KOPT-K1 (cell line): ENCODE results near the gene TMEM156.
"Not testable (repeated sequence)": the region's sequence is repeated elsewhere in the genome, so short reads cannot be mapped to it uniquely, and the experiment has no call there.

ENCODE experiments used
- H3K27ac ChIP-seq: fragments of 200-600 bp; sonication (generic); 2 replicates; pipeline ENCODE4 v1.5.1; 2016; ENCODE audit warnings: antibody characterized with exemption, mild to moderate bottlenecking, low read depth, low read length; ENCODE audit not compliant: poor library complexity, severe bottlenecking
- H3K36me3 ChIP-seq: fragments of 200-600 bp; sonication (generic); 2 replicates; pipeline ENCODE4 v1.5.1; 2017; ENCODE audit warnings: antibody characterized with exemption, mild to moderate bottlenecking, low read length, moderate library complexity; ENCODE audit not compliant: insufficient read depth
- H3K9me3 ChIP-seq: fragments of 200-600 bp; sonication (generic); 2 replicates; pipeline ENCODE4 v1.5.1; 2017; ENCODE audit warnings: antibody characterized with exemption, low read length, mild to moderate bottlenecking; ENCODE audit not compliant: insufficient read depth, poor library complexity, severe bottlenecking

TMEM156 gene

GRCh38 chr4:38944440-38944839 lies 87.8 kb downstream of the TMEM156 start:
- Histone ChIP-seq H3K27ac (no peak overlapping the region), H3K9me3 (no peaks in the 10 kb centered on the region), H3K36me3 (no peaks in the 10 kb centered on the region)

- H3K9me3 ChIP-seq = no peaks in the 10 kb centered on the region
- no peaks in the 10 kb centered on the region for H3K36me3 ChIP-seq
- H3K27ac ChIP-seq = no peak overlapping the region
Measured at GRCh38 chr4:38943343-38943742, 88.9 kb downstream of the TMEM156 start.

- H3K9me3 ChIP-seq, H3K27ac ChIP-seq, H3K36me3 ChIP-seq: not testable (repeated sequence)
Measured at GRCh38 chr4:38941906-38942305, 90.3 kb downstream of the TMEM156 start.

GRCh38 chr4:38940476-38940875 lies 91.7 kb downstream of the TMEM156 start:
- Histone ChIP-seq H3K27ac (no peak overlapping the region), H3K9me3 (no peaks in the 10 kb centered on the region), H3K36me3 (no peaks in the 10 kb centered on the region)

- Histone ChIP-seq H3K9me3 (no peaks in the 10 kb centered on the region), H3K27ac (no peak overlapping the region), H3K36me3 (no peaks in the 10 kb centered on the region)
Measured at GRCh38 chr4:38939165-38939564, 93.0 kb downstream of the TMEM156 start.

- Histone ChIP-seq H3K27ac (no peak overlapping the region), H3K36me3 (no peaks in the 10 kb centered on the region), H3K9me3 (no peaks in the 10 kb centered on the region)
Measured at GRCh38 chr4:38935391-38936073, 96.7 kb downstream of the TMEM156 start.

- Histone ChIP-seq H3K27ac (no peak overlapping the region), H3K36me3 (no peaks in the 10 kb centered on the region), H3K9me3 (no peaks in the 10 kb centered on the region)
Measured at GRCh38 chr4:38931125-38931524, 101.1 kb downstream of the TMEM156 start.

GRCh38 chr4:38930707-38931106 lies 101.5 kb downstream of the TMEM156 start:
- H3K9me3 ChIP-seq = no peaks in the 10 kb centered on the region
- H3K36me3 ChIP-seq = no peaks in the 10 kb centered on the region
- H3K27ac ChIP-seq = no peak overlapping the region

GRCh38 chr4:38930204-38930603 lies 102.0 kb downstream of the TMEM156 start:
- no peak overlapping the region for H3K27ac ChIP-seq
- no peaks in the 10 kb centered on the region for H3K36me3 ChIP-seq
- H3K9me3 ChIP-seq = no peaks in the 10 kb centered on the region

- no peaks in the 10 kb centered on the region for H3K36me3 ChIP-seq
Measured at GRCh38 chr4:38928974-38929373, 103.2 kb downstream of the TMEM156 start.

GRCh38 chr4:38928568-38928967 lies 103.6 kb downstream of the TMEM156 start:
- Histone ChIP-seq H3K9me3 (no peaks in the 10 kb centered on the region), H3K36me3 (no peaks in the 10 kb centered on the region), H3K27ac (no peak overlapping the region)

More at GRCh38 chr4:38928974-38929373, 103.2 kb downstream of the TMEM156 start:
- no peak overlapping the region for H3K27ac ChIP-seq
- H3K9me3 ChIP-seq = no peaks in the 10 kb centered on the region

GRCh38 chr4:38926896-38927295 lies 105.3 kb downstream of the TMEM156 start:
- H3K9me3 ChIP-seq = no peaks in the 10 kb centered on the region
- no peaks in the 10 kb centered on the region for H3K36me3 ChIP-seq
- no peak overlapping the region for H3K27ac ChIP-seq

GRCh38 chr4:38925492-38926413 lies 106.5 kb downstream of the TMEM156 start:
- Histone ChIP-seq H3K9me3 (no peaks in the 10 kb centered on the region), H3K36me3 (no peaks in the 10 kb centered on the region), H3K27ac (no peak overlapping the region)

- H3K36me3 ChIP-seq = no peaks in the 10 kb centered on the region
- no peak overlapping the region for H3K27ac ChIP-seq
- H3K9me3 ChIP-seq = no peaks in the 10 kb centered on the region
Measured at GRCh38 chr4:38924353-38924752, 107.9 kb downstream of the TMEM156 start.

- no peak overlapping the region for H3K27ac ChIP-seq
- H3K9me3 ChIP-seq = no peaks in the 10 kb centered on the region
- H3K36me3 ChIP-seq = no peaks in the 10 kb centered on the region
Measured at GRCh38 chr4:38923746-38924145, 108.5 kb downstream of the TMEM156 start.
